Right renal pelvis (tissue), 4 donors: ENCODE results near the gene PCGF1. TPM values are rescaled to one million over a fixed set of nuclear protein-coding genes. Genes with fewer than 3 reads are reported as not detected.

ENCODE experiments used
- DNase-seq, 4 donors: peaks; one replicate each; pipeline ENCODE4 v3.0.0-alpha.2; 2013; ENCODE audit warnings: low read depth in 4 of 4, low spot score in 3 of 4, missing footprints in 1 of 4
- polyA plus RNA-seq, 4 donors: library from polyadenylated mRNA; unstranded; fragments of 120-200 nt; gene quantifications; one replicate each; pipeline ENCODE4 v1.2.1, GENCODE V29; 2013; ENCODE audit not compliant: insufficient read length in 4 of 4

PCGF1 gene
- polyA plus RNA-seq, 4 donors, result 23.7 to 30.3 (median 25.8) TPM

DNA sequence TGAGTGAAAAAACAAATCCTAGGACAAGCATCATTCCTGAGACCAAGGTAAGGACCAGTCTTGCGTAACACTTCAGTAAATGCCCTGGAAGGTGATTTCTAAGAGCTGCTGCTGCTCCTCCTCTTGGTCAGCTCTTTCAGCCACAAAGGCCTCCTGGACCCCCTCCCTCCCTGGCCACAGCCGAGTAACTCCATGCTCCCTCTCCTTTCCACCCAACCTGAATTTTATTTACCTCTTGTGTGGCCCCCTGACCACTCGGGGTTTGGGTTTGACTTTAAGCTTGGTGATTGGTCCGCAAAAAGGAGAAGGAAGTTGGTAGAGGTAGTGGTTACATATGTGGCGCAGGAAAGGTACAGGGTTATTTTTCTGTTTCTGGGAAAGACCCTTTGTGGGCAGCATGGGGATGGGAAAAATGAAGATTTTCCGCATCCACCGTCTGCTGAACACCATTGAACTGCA, 31.4 kb upstream of the PCGF1 start:
- no peak for DNase-seq

DNA sequence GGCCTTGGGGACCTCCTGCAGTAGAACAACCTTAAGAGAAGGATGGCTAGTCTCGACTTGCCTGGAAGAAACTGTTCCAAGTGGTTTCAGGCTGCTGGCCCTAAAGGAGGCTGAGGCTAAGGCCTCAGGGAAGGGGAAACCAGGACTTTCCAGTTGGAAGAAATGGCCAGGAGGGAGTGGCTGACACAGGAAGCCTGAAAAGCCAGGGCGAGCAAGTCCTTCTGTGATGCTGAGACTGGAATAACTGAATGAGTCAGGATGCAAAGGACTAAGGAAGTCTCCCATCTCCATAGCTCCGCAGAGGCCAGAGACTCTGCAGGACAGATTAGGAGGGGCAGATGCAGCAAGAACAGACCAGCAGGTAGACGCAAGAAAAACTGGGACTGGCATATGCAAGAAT, 29.6 kb upstream of the PCGF1 start:
- DNase-seq, result no peak

DNA sequence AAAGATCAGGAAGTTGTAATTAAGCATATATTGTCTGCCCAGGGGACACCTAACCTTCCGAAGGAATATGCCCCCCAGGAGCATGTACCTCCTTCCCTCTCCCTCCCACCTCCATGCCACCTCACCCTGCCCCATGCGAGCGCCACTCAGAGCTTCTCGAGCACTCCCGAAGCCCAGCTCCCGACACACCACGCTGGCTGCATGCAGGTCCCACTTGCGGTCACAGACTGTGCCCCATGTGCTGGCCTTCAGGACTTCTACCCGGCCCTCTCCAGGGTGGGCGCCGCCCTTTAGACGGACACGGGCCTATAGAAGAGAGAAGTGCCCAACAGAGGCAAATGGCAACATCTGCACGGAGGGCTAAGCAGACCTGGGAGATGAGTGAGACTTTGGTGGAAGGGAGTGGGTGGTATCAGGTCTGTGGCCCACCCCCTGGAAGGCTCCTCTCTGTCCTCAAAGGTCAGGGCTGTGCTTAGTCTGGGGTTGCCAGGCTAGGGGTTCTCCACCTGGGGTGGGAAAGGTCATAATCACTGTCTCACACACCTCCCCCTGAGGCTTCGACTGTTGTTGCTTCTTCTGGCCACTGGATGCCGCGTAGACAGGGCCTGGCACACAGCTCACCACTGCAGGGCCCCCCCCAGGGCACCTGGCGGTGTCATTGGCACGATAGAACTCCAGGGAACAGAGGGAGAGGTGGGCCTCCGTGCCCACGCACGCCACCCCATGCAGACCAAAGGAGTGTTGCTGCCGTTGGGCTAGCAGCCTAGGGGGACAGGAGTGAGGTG, 28.9 kb upstream of the PCGF1 start:
- no peak for DNase-seq

DNA sequence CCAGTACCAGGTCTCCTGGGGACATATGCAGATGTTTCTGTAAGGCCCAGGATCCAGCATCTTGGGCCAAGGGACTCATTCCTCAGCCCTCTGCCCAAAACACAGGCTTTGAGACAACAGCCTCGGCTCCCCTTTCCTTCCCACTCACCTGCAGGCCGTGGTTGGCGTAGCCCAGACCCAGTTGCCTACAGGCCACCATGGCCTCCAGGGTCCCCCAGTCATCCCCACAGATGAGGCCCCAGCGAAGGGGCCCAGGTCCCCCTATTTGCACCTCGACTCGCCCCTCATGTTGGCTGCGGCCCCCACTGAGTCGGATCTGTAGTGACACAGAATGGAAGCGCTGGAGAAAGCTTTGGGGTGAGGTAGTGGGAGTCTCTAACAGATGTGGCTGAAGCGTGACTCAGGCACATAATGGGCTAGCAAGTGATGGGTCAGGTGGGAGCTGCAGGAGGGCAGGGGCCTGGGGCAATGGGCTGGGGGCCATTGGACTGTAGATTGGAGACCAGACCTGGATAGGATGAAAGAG, 28.0 kb upstream of the PCGF1 start:
- no peak for DNase-seq

DNA sequence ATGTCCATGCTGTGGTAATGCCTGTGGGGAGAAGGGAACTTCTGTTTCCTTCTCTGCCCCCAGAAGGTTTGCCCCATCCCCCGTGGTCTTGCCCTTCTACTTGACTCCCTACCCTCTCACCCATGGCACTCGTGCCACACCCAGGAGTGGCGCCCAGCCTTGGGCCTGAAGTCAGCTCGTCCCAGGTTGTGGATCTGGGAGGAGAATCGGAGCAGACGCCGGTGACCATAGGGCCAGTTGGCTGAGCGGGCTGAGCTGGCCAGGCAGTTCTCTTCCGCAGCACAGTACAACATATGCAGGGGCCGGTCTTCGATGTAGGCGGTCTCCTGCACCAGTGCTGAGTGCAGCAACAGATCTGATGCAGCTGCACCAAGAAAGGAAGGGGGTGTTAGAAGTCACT, 26.9 kb upstream of the PCGF1 start:
- DNase-seq, result no peak

DNA sequence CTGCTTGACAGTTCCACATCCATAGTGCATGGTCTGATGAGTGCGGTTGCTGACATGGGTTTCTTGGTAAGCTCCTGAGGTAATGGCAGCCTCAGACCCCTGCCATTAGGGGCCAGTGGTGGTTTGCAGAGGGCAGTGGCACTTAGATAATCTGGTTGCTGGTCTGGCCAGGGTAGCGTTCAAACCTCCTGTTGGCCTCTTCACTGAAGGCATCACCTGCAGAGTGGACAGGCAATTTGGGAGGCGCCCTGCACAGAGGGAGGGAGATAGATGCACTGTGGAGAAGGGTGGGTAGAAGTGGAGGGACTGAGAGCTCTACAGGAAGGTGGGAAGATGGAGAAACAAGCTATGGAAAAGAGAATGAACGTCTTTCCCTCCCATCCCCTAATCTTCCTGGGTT, 26.0 kb upstream of the PCGF1 start:
- no peak for DNase-seq

DNA sequence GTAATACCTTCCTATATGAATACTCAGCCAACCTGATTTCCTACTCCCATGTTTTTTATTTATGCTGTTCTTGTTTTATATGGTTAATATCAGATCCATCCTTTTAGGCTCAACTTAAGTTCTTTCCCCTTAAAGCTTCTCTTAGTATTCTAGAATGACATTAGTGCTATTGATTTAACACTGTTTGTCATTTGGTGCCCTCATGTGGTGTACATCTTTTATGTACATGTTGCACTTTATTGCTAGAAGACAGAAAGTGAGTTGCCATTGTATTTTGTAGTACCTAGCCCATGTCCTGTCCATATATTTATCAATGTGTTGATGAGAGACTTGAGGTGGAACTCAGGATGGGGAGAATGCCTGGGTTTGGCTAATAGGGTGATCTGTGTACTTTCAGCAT, 24.7 kb upstream of the PCGF1 start:
- no peak for DNase-seq

DNA sequence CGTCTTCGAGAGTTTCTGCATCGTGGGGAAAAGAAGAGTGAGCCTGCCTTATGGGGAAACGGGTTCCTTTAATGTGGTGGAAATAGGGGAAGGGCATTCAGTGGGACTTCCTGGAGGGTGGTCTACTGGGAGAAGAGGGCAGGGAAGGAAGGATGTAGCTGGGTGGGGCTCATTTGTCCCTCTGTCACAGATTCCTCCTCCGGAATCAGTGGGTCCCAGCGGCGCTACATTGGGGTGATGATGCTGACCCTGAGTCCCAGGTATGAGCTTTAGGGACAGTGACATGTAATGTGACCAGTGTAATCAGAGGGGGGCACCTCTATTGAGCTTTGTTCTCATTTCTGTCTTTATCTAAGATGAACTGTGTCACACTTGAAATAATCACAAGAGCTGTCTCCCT, 24.2 kb upstream of the PCGF1 start:
- DNase-seq, result no peak

DNA sequence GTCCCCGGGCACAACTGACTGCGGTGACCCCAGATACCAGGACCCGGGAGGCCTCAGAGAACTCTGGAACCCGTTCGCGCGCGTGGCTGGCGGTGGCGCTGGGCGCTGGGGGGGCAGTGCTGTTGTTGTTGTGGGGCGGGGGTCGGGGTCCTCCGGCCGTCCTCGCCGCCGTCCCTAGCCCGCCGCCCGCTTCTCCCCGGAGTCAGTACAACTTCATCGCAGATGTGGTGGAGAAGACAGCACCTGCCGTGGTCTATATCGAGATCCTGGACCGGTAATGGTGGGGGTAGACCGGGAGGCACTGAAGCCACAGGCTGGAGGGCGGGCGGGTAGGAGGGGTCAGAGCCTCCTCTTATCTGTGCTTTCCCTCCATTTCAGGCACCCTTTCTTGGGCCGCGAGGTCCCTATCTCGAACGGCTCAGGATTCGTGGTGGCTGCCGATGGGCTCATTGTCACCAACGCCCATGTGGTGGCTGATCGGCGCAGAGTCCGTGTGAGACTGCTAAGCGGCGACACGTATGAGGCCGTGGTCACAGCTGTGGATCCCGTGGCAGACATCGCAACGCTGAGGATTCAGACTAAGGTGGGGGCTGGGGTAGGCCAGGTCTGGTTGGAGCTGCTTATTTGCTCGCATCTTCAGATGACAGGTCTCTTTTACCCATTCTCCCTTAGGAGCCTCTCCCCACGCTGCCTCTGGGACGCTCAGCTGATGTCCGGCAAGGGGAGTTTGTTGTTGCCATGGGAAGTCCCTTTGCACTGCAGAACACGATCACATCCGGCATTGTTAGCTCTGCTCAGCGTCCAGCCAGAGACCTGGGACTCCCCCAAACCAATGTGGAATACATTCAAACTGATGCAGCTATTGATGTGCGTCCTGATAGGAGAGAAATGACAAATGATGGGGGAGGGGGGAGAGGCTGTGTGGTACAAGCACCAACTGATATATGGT, 23.0 kb upstream of the PCGF1 start:
- no peak for DNase-seq

DNA sequence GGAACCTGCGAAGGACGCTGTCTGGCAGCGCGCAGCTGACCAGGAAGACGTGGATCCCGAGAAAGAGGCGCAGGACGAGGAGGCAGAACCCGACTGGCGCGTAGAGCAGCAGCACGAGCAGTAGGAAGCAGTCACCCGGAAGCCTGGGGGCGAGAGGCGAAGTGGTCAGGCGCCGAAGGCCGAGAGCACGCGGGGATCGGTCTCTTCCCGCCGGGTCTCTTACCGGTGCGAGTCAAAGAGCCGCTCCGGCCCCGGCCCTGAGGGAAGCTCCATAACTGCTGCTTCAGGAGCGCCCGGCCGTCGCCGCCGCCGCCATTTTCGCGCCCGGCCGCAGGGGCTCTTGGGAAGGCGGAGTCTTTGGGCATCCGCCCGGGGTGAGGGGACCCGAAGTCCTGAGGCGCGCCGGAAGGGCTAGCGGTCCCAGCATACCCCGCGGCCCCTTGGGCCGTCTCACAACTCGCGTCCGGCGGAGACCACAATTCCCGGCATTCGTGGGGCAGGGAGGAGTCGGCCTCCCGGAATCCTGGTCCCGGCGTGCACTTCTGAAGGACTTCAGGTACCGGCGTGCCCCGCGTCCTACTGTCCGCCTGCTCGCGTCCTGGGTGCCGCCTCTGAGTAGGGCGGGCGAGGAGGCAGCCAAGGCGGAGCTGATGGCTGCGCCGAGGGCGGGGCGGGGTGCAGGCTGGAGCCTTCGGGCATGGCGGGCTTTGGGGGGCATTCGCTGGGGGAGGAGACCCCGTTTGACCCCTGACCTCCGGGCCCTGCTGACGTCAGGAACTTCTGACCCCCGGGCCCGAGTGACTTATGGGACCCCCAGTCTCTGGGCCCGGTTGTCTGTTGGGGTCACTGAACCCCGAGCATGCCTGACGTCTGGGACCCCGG, 22.1 kb upstream of the PCGF1 start, which contains the start of the genes AUP1 and HTRA2:
AUP1 (minus strand) TSS at position 350 of the 882 bp plus-strand sequence; CDS start at position 273, 77 bp downstream.
HTRA2 (plus strand) TSS at position 577 of the 882 bp plus-strand sequence; CDS start at position 651, 74 bp downstream.
- DNase-seq, result peak; percentile 93 to 98 (median 97)

DNA sequence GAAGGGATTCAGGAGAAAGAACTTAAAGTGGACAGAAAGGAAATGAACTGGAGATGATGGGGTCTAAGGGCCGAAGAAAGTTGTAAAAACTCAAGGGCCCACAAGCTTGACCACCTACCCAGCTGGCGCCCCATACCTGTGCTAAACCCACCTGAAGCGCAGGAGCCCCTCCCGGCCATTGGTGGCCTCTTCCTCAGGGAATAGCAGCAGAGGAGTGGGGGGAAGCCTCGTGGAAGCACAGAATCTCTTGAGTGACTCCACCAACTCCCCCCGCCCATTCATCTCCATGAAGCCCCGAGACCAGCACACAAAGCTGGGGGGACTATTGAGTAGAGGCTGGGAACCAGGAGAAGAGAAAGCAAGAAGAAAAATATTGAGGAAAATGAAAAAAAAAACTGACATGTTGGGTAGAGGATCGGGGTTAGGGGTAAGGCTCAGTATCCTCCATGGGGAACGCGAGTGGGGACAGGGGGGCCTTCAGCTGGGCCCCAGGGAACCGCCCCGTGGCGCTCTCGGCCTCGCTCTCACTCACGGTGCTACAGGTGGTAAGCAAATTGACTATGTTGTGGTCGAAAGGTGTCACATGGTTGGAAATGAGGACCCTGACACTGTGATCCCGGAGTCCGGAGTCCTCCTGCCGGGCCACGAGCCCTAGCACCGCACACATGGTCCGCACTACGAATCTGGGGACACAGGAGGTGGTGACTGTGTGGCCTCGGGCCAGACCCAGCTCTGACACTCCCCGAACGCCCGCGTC, 21.3 kb upstream of the PCGF1 start:
- no peak for DNase-seq

DNA sequence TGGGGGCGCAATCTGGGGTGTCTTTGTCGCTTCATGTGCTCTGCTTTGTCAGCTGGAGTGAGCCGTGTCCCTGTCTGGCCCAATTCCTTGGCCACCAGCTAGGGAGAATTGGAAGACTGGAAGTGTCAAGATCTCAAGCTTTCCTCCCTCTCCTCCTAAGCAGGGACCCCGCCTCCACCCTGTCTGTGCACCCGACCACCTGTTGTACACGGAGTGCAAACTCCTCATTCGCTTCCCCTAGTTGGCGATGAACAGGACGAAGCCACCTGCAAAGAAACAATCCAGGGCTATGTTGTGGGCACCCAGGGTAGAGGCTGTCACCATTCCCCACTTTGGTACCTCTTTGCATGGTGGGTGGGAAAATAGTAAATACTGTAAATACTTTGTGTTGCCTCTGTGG, 20.2 kb upstream of the PCGF1 start:
- DNase-seq, result no peak

DNA sequence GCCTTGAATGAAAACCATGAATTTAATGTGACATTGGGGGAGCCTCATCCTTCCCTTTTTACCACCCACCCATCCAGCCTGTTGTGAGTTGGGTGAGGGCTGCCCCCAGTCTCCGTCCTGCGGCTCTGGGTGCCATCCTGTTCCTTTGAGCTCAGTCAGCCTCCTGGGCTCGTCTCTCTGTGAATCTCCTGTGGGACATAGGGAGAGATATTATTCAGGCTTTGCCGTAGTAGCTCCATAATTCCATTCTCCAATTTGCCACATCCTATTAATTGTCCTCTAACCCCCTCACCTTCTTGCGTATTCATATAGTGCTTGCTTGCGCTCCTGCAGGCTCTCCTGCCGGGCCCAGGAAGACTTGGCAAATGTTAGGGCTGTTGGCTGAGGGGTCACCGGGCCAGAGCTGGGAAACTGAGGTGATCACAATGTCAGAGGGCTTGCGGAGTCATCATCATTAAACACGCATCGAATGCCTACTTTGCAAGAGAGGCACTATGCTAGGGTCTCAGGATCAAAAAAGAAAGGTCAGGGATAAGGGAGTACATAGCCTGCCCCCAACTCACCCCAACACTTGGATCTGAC, 19.2 kb upstream of the PCGF1 start:
- no peak for DNase-seq

DNA sequence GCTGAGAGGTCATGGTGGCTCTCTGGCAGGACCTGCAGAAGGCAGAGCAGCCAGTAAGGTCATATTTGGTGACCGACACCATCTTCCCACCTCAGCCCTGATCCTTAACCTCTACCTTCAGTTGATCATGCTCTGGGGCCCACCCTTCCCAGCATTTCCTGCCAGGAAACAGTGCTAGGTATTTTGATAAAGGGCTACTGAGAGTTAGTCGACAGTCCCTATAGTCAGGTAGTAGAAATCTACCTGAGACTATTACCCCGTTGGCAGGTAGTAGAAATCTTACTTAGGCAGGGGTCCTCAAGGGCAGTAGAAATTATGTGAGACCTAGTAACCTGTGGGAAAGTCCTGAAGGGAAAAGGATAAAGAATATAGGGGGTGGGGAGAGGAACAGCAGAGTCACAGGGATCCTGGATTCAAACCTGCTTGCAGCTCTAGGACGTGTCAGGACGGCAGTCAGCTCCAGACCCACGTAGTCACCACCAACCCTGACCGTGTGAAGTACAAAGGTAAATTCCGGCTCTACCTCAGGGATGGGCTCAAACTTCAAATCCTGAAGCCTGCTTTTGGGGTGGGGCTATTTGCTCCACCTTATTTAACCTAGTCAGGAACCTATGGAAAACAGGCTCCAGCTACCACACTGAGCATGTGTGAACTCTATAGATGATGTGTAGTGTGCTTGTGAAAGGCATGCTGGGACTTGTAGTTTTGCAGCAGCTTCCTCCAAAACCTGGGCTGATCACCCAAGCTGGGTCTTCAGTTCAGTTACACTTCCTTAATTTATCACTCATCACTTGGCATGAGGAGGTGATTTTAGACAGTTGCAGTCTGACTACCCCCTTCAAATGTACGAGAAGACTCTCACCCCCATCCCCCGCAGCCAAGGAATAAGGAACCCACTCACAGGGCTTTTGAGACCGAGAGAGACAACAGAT, 18.5 kb upstream of the PCGF1 start, which contains the start of gene DQX1:
DQX1 (minus strand) TSS at position 515 of the 932 bp plus-strand sequence; CDS start at position 13, 502 bp downstream.
- no peak for DNase-seq

DNA sequence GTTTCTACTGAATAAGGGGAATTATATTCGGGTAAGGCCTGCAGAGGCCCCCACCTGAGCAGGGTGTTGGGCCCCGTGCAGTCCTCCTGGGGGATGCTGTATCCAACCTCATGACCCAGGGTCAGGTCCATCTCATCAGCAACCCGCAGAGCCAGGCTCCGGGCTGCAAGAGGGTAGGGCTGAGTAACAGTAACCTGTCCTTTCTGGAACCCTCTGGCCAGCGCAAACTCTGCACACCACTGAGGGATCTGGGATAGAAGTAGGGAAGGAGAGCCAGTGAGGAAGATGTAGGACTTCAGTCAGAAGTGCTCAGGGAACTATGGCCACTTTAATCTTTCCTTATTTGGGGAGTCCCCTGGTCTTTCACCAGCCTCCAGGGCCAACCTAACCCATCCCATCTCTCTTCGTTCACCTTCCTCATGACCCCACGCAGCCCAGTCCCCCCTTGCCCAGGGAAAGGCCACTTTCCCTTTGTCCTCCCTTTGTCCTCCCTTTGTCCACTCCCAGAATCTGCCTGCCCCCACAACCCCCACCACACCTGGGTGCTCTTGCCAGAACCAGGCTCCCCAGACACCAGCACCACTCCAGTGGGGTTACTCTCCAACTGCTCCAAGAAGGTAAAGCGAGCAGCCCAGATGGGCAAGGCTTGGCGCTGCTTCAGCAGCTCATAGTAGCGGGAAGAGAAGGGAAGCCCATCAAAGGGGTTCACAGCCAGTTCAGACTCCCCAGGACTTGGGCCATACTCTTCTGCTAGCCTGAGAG, 17.6 kb upstream of the PCGF1 start:
- no peak for DNase-seq

DNA sequence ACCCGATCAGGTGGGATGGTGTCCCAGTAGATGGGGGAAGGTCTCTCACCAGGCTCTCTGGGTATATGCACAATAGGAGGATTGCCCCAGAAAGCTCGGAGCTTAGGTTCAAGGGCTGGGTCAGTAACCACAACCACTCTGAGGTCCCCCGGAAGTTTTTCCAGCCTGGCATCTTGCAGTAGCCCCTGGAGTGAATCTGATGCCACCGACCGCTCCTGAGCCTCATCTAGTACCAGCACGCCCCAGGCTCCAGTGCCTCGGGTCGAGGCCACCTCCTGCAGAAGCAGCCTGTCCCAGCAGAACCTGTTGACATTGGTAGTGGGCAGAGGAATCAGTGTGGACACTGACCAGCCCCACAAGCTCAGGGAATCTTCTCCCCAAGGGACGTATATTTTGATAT, 16.5 kb upstream of the PCGF1 start:
- no peak for DNase-seq

DNA sequence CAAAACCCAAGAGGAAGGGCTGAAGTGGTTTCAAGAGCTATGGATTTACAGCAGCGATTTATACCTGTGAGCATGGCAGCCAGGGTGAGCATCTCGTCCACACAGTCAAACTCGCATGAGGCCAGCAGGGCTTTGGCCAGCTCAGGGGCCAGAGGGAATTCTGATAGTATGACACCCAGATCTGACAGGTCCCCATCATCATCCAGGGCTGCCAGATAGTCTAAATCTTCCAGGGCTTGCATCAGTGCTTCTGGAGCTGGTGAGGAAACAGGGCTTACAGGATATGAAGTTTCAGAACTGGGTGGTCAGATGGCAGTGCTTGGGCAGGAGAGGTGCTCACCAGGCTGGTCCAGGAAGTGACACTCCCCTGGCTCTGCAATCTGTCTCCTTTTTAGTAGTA, 15.0 kb upstream of the PCGF1 start:
- no peak for DNase-seq
